HepG2 (cell line): ENCODE measurements around the gene MYO19. TPM values are rescaled to one million over a fixed set of nuclear protein-coding genes. Genes with fewer than 3 reads are reported as not detected.

Experiments used
- ATF5 ChIP-seq: sonication (generic); formaldehyde crosslinking; IDR thresholded peaks from 2 replicates; pipeline ENCODE4 v1.4.0; 2020; ENCODE audit warnings: mild to moderate bottlenecking, low read depth, missing genetic modification reagents
- EP300 ChIP-seq, 3 experiments: sonication (generic) in 1 of 3; formaldehyde crosslinking in 1 of 3; IDR thresholded peaks; 2 replicates each; pipeline versions ENCODE4 v1.5.1 to v1.6.1; 2011 to 2020; ENCODE audit warnings: low read depth in 2 of 3, low read length in 2 of 3, borderline replicate concordance in 1 of 3, improper control_type of control experiment in 1 of 3, mild to moderate bottlenecking in 1 of 3, missing genetic modification reagents in 1 of 3, moderate library complexity in 1 of 3
- HMG20A ChIP-seq: IDR thresholded peaks from 2 replicates; pipeline ENCODE4 v1.6.1; 2016; ENCODE audit warnings: borderline replicate concordance
- PATZ1 ChIP-seq: sonication (generic); formaldehyde crosslinking; IDR thresholded peaks from 2 replicates; pipeline ENCODE4 v1.4.0; 2020; ENCODE audit warnings: missing genetic modification reagents
- RBM39 ChIP-seq: fragments of 200-400 bp; formaldehyde crosslinking; IDR thresholded peaks from one replicate; pipeline ENCODE4 v1.6.1; 2018; ENCODE audit warnings: antibody characterized with exemption, mild to moderate bottlenecking, low read depth, low read length; ENCODE audit not compliant: poor library complexity, severe bottlenecking
- RELA ChIP-seq: sonication (generic); formaldehyde crosslinking; IDR thresholded peaks from 2 replicates; pipeline ENCODE4 v1.4.0; 2020; ENCODE audit warnings: missing genetic modification reagents
- SRSF4 ChIP-seq: fragments of 200-400 bp; formaldehyde crosslinking; IDR thresholded peaks from one replicate; pipeline ENCODE4 v1.6.1; 2018; ENCODE audit warnings: mild to moderate bottlenecking, low read depth, low read length, moderate library complexity; ENCODE audit not compliant: poor library complexity, severe bottlenecking
- TMF1 ChIP-seq: sonication (generic); formaldehyde crosslinking; IDR thresholded peaks from 2 replicates; pipeline ENCODE4 v1.8.1; 2022; ENCODE audit warnings: low read depth, missing genetic modification reagents
- ZFP41 ChIP-seq: sonication (generic); formaldehyde crosslinking; IDR thresholded peaks from 2 replicates; pipeline ENCODE4 v1.4.0; 2020; ENCODE audit warnings: mild to moderate bottlenecking, missing genetic modification reagents, borderline replicate concordance
- ZNF121 ChIP-seq: sonication (generic); formaldehyde crosslinking; IDR thresholded peaks from 2 replicates; pipeline ENCODE4 v1.5.0; 2020; ENCODE audit warnings: mild to moderate bottlenecking, missing genetic modification reagents
- ZNF333 ChIP-seq: sonication (generic); formaldehyde crosslinking; IDR thresholded peaks from 2 replicates; pipeline ENCODE4 v1.4.0; 2020; ENCODE audit warnings: mild to moderate bottlenecking, missing genetic modification reagents, borderline replicate concordance
- ZNF674 ChIP-seq: sonication (generic); formaldehyde crosslinking; IDR thresholded peaks from 2 replicates; pipeline ENCODE4 v1.5.0; 2020; ENCODE audit warnings: low read depth, mild to moderate bottlenecking, missing genetic modification reagents
- ZNF703 ChIP-seq: sonication (generic); formaldehyde crosslinking; IDR thresholded peaks from 2 replicates; pipeline ENCODE4 v1.5.1; 2020; ENCODE audit warnings: missing genetic modification reagents, mild to moderate bottlenecking, moderate library complexity, borderline replicate concordance
- ZNF777 ChIP-seq: sonication (generic); formaldehyde crosslinking; IDR thresholded peaks from 2 replicates; pipeline ENCODE4 v1.4.0; 2020; ENCODE audit warnings: missing genetic modification reagents
- ZNF782 ChIP-seq: sonication (generic); formaldehyde crosslinking; IDR thresholded peaks from 2 replicates; pipeline ENCODE4 v1.4.0; 2020; ENCODE audit warnings: missing genetic modification reagents, mild to moderate bottlenecking, borderline replicate concordance
- ZNF790 ChIP-seq: sonication (generic); formaldehyde crosslinking; IDR thresholded peaks from 2 replicates; pipeline ENCODE4 v1.8.0; 2022; ENCODE audit warnings: missing genetic modification reagents, mild to moderate bottlenecking, borderline replicate concordance
- polyA plus RNA-seq, 8 experiments: library from polyadenylated mRNA; depleted of rRNA in 3 of 8; stranded (reverse) in 7 of 8; unstranded in 1 of 8; fragments of >200 nt; fragmentation: Illumina TruSeq in 4 of 8; extraction: Trizol in 4 of 8; gene quantifications; 2 replicates each; pipeline versions ENCODE4 v1.2.1 to v1.2.3, GENCODE V29; 2011 to 2016; ENCODE audit warnings: low read depth in 4 of 8, missing spikeins in 1 of 8, mixed read lengths in 1 of 8; ENCODE audit not compliant: insufficient read depth in 1 of 8
- total RNA-seq, 5 experiments: library from RNA; depleted of rRNA; stranded (reverse); fragments of >200 nt; fragmentation: Illumina TruSeq; extraction: Trizol; gene quantifications; 2 replicates each; pipeline ENCODE4 v1.2.3, GENCODE V29; 2016; ENCODE audit warnings: low read depth in 1 of 5
- TF ChIP-seq, protein P1 (sequence below): sonication (generic); formaldehyde crosslinking; IDR thresholded peaks from 2 replicates; pipeline ENCODE4 v1.5.0; 2020; ENCODE audit warnings: mild to moderate bottlenecking, missing genetic modification reagents
- TF ChIP-seq, protein P2 (sequence below): sonication (generic); formaldehyde crosslinking; IDR thresholded peaks from 2 replicates; pipeline ENCODE4 v1.4.0; 2020; ENCODE audit warnings: mild to moderate bottlenecking, missing genetic modification reagents

Gene MYO19
- total and polyA plus RNA-seq, 2 of the 13 experiments (the other 11 are each of a cell fraction or from before 2014, with no cell fraction given) = 75.7 to 82.3 TPM

- TF ChIP-seq EP300 (IDR thresholded peaks at IDR 0.05; ENCODE audit: low read depth in 2 of 2, low read length in 2 of 2) (peak; percentile 54 to 76), EP300 (CRISPR knock-in tag; IDR thresholded peaks at IDR 0.05; ENCODE audit: borderline replicate concordance) (no peak), ZNF121 (CRISPR knock-in tag) (no peak), TMF1 (CRISPR knock-in tag) (no peak), RELA (CRISPR knock-in tag) (peak; percentile 54; the same call in 1 of the 2 replicates), PATZ1 (peak; percentile 90), ZNF333 (CRISPR knock-in tag) (no peak; the same call in 1 of the 2 replicates), ZNF790 (CRISPR knock-in tag) (peak; percentile 81; the same call in 1 of the 2 replicates), RBM39 (peak; percentile 79), ZNF782 (peak; percentile 76; the same call in 1 of the 2 replicates), ZNF703 (peak; percentile 38; the same call in 1 of the 2 replicates), SRSF4 (no peak), ZFP41 (CRISPR knock-in tag) (no peak), ATF5 (no peak), ZNF674 (CRISPR knock-in tag) (no peak), HMG20A (CRISPR knock-in tag) (no peak), ZNF777 (peak; percentile 86)
- TF ChIP-seq, protein P1, sequence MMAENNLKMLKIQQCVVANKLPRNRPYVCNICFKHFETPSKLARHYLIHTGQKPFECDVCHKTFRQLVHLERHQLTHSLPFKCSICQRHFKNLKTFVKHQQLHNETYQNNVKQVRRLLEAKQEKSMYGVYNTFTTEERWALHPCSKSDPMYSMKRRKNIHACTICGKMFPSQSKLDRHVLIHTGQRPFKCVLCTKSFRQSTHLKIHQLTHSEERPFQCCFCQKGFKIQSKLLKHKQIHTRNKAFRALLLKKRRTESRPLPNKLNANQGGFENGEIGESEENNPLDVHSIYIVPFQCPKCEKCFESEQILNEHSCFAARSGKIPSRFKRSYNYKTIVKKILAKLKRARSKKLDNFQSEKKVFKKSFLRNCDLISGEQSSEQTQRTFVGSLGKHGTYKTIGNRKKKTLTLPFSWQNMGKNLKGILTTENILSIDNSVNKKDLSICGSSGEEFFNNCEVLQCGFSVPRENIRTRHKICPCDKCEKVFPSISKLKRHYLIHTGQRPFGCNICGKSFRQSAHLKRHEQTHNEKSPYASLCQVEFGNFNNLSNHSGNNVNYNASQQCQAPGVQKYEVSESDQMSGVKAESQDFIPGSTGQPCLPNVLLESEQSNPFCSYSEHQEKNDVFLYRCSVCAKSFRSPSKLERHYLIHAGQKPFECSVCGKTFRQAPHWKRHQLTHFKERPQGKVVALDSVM (CRISPR knock-in tag) = no peak
- TF ChIP-seq, protein P2, sequence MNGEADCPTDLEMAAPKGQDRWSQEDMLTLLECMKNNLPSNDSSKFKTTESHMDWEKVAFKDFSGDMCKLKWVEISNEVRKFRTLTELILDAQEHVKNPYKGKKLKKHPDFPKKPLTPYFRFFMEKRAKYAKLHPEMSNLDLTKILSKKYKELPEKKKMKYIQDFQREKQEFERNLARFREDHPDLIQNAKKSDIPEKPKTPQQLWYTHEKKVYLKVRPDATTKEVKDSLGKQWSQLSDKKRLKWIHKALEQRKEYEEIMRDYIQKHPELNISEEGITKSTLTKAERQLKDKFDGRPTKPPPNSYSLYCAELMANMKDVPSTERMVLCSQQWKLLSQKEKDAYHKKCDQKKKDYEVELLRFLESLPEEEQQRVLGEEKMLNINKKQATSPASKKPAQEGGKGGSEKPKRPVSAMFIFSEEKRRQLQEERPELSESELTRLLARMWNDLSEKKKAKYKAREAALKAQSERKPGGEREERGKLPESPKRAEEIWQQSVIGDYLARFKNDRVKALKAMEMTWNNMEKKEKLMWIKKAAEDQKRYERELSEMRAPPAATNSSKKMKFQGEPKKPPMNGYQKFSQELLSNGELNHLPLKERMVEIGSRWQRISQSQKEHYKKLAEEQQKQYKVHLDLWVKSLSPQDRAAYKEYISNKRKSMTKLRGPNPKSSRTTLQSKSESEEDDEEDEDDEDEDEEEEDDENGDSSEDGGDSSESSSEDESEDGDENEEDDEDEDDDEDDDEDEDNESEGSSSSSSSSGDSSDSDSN (CRISPR knock-in tag) = peak; percentile 89
Measured at GRCh38 chr17:36545465-36546417, 11.1 kb upstream of the MYO19 start (continued).
